ENCODE results near the gene RETN.

DNA sequence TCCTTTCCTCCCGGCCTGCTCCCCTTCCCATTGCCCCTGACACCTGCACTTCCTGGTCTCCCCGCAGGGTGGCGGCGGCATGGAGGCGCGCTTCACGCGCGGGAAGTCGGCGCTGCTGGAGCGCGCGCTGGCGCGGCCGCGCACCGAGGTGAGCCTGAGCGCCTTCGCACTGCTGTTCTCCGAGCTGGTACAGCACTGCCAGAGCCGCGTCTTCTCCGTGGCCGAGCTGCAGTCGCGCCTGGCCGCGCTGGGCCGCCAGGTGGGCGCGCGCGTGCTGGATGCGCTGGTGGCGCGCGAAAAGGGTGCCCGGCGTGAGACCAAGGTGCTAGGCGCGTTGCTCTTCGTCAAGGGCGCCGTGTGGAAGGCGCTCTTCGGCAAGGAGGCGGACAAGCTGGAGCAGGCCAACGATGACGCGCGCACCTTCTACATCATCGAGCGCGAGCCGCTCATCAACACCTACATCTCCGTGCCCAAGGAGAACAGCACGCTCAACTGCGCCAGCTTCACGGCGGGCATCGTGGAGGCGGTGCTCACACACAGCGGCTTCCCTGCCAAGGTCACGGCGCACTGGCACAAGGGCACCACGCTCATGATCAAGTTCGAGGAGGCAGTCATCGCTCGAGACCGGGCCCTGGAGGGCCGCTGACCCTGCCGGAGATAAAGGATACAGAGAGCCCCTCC is 13.5 kb downstream of the RETN start:
- TF ChIP-seq, protein P1, sequence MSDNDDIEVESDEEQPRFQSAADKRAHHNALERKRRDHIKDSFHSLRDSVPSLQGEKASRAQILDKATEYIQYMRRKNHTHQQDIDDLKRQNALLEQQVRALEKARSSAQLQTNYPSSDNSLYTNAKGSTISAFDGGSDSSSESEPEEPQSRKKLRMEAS (IDR thresholded peaks at IDR 0.05; ENCODE audit: low read depth, low read length), result no peak
- TF ChIP-seq, protein P2, sequence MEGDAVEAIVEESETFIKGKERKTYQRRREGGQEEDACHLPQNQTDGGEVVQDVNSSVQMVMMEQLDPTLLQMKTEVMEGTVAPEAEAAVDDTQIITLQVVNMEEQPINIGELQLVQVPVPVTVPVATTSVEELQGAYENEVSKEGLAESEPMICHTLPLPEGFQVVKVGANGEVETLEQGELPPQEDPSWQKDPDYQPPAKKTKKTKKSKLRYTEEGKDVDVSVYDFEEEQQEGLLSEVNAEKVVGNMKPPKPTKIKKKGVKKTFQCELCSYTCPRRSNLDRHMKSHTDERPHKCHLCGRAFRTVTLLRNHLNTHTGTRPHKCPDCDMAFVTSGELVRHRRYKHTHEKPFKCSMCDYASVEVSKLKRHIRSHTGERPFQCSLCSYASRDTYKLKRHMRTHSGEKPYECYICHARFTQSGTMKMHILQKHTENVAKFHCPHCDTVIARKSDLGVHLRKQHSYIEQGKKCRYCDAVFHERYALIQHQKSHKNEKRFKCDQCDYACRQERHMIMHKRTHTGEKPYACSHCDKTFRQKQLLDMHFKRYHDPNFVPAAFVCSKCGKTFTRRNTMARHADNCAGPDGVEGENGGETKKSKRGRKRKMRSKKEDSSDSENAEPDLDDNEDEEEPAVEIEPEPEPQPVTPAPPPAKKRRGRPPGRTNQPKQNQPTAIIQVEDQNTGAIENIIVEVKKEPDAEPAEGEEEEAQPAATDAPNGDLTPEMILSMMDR (IDR thresholded peaks at IDR 0.05; ENCODE audit: low read depth, low read length), result peak; percentile 2
- TF ChIP-seq POLR2A (IDR thresholded peaks at IDR 0.05; ENCODE audit: extremely low read depth, insufficient read length), result no peak
